K562 (cell line): ENCODE measurements around the gene ENDOG. TPM values are rescaled to one million over a fixed set of nuclear protein-coding genes. Genes with fewer than 3 reads are reported as not detected.

Source experiments
- BRF1 ChIP-seq: IDR thresholded peaks from 3 replicates; pipeline ENCODE4 v1.6.1; 2011; ENCODE audit warnings: borderline replicate concordance, mild to moderate bottlenecking; ENCODE audit not compliant: insufficient read length; ENCODE audit errors: extremely low read depth
- ETV1 ChIP-seq: fragments of 450-650 bp; conservative IDR thresholded peaks from 2 replicates; pipeline ENCODE4 v1.6.1; 2016; ENCODE audit warnings: missing genetic modification characterization, control low read depth, low read depth, missing compliant biosample characterization
- GABPA ChIP-seq: fragments of 200-800 bp; sonication (Bioruptor generic); conservative IDR thresholded peaks from 2 replicates; pipeline ENCODE4 v1.6.1; 2016; ENCODE audit warnings: low read depth, missing genetic modification characterization, missing compliant biosample characterization
- HNRNPL ChIP-seq: fragments of 200-400 bp; formaldehyde crosslinking; IDR thresholded peaks from 2 replicates; pipeline ENCODE4 v1.6.1; 2017; ENCODE audit warnings: low read depth, mild to moderate bottlenecking, low read length
- KDM2B ChIP-seq: fragments of 250-450 bp; sonication (Bioruptor Pico); IDR thresholded peaks from 2 replicates; pipeline ENCODE4 v1.8.0; 2021; ENCODE audit warnings: mild to moderate bottlenecking, moderate library complexity
- RAD21 ChIP-seq, 2 experiments: fragments of 250-450 bp in 1 of 2; fragments of 450-650 bp in 1 of 2; sonication (Bioruptor Pico) in 1 of 2; formaldehyde crosslinking in 1 of 2; IDR thresholded peaks in 1 of 2; conservative IDR thresholded peaks in 1 of 2; 2 replicates each; pipeline versions ENCODE4 v1.4.0 to v1.8.0; 2020 to 2022; ENCODE audit warnings: mild to moderate bottlenecking in 2 of 2, moderate library complexity in 1 of 2
- RBBP5 ChIP-seq: fragments of 200-600 bp; sonication (generic); IDR thresholded peaks from 2 replicates; pipeline ENCODE4 v1.6.1; 2012; ENCODE audit warnings: borderline replicate concordance, mild to moderate bottlenecking, low read length, control low read depth, inconsistent platforms; ENCODE audit not compliant: insufficient read depth, poor library complexity, severe bottlenecking
- RBM39 ChIP-seq: fragments of 200-400 bp; formaldehyde crosslinking; optimal IDR thresholded peaks from 2 replicates; pipeline ENCODE3; 2018; ENCODE audit warnings: low read depth, low read length
- RCOR1 ChIP-seq, 2 experiments: IDR thresholded peaks; 2 replicates each; pipeline ENCODE4 v1.6.1; 2012; ENCODE audit warnings: low read depth in 2 of 2, low read length in 2 of 2, borderline replicate concordance in 1 of 2, improper control_type of control experiment in 1 of 2
- SP2 ChIP-seq: IDR thresholded peaks from 2 replicates; pipeline ENCODE4 v1.6.1; 2011; ENCODE audit warnings: mild to moderate bottlenecking, low read depth, low read length, moderate library complexity; ENCODE audit not compliant: poor library complexity, severe bottlenecking; ENCODE audit errors: extremely low read depth
- TEAD1 ChIP-seq, 2 experiments: fragments of 450-650 bp in 1 of 2; sonication (generic) in 1 of 2; formaldehyde crosslinking; IDR thresholded peaks; 2 replicates each; pipeline versions ENCODE4 v1.4.0 to v1.8.0; 2020 to 2022; ENCODE audit warnings: mild to moderate bottlenecking in 2 of 2, missing genetic modification reagents in 1 of 2
- TRIM28 ChIP-seq: fragments of 450-650 bp; IDR thresholded peaks from 2 replicates; pipeline ENCODE4 v1.6.1; 2017
- ZBTB2 ChIP-seq: fragments of 450-650 bp; IDR thresholded peaks from 2 replicates; pipeline ENCODE4 v1.6.1; 2016; ENCODE audit warnings: antibody characterized with exemption
- ZNF77 ChIP-seq: fragments of 250-450 bp; sonication (Bioruptor Pico); IDR thresholded peaks from 2 replicates; pipeline ENCODE4 v1.5.0; 2020
- ZNF785 ChIP-seq: fragments of 250-450 bp; sonication (Bioruptor Pico); IDR thresholded peaks from 2 replicates; pipeline ENCODE4 v1.4.0; 2020; ENCODE audit warnings: mild to moderate bottlenecking
- polyA plus RNA-seq, 8 experiments: library from polyadenylated mRNA; depleted of rRNA in 4 of 8; stranded (reverse) in 5 of 8; unstranded in 3 of 8; fragments of >200 nt; fragmentation: Nextera tagmentation in 2 of 8; fragmentation: Illumina TruSeq in 1 of 8; extraction: Ambion mirVana in 2 of 8; extraction: Trizol in 1 of 8; gene quantifications; 2 replicates each; pipeline versions ENCODE4 v1.2.1 to v1.2.3, GENCODE V29; 2011 to 2014; ENCODE audit warnings: inconsistent platforms in 1 of 8, missing spikeins in 1 of 8
- total RNA-seq, 7 experiments: library from RNA; depleted of rRNA in 6 of 7; stranded (reverse); fragments of >200 nt in 6 of 7; fragmentation: Illumina TruSeq in 2 of 7; extraction: Trizol in 2 of 7; gene quantifications; 2 replicates each; pipeline versions ENCODE4 v1.2.1 to v1.2.3, GENCODE V29; 2011 to 2021; ENCODE audit warnings: low replicate concordance in 1 of 7
- TF ChIP-seq, protein P1 (sequence below): sonication (generic); formaldehyde crosslinking; IDR thresholded peaks from 2 replicates; pipeline ENCODE4 v1.8.0; 2023; ENCODE audit warnings: missing genetic modification reagents, mild to moderate bottlenecking, borderline replicate concordance
- TF ChIP-seq, protein P2 (sequence below): fragments of 450-650 bp; formaldehyde crosslinking; IDR thresholded peaks from 2 replicates; pipeline ENCODE4 v1.4.0; 2020; ENCODE audit warnings: mild to moderate bottlenecking, moderate library complexity
- TF ChIP-seq, protein P3 (sequence below): fragments of 250-450 bp; sonication (Bioruptor Pico); IDR thresholded peaks from 2 replicates; pipeline ENCODE4 v1.5.0; 2020; ENCODE audit warnings: mild to moderate bottlenecking

ENDOG gene
- total and polyA plus RNA-seq, 9 of the 15 experiments (the other 6 are each of a cell fraction or from before 2014, with no cell fraction given) = 1.2 to 91.0 (median 25.5) TPM

DNA sequence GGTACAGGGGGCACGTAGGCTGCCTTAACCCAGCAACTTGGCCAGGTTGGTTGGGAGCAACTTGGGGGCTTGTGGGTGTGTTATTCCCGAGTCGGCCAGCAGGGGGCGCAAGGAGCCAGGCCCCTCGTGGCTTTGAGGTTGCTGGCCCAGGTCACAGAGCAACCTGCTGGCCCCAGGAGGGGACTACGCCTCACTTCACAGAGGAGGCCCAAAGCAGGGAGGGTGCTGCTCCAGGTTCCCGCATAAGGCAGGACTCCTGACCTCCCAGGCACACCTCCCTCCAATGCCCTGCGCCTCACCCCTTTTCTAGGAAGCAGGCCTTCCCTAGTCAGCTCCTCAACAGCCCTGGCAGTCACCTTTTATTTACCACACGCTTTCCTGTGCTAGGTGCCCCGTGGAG is 45.3 kb downstream of the ENDOG start (continued):
- TF ChIP-seq KDM2B (CRISPR knock-in tag) (no peak), RAD21 (CRISPR knock-in tag; conservative IDR thresholded peaks at IDR 0.05 in 1 of 2, IDR thresholded peaks at IDR 0.05 in 1 of 2) (peak; percentile 80 to 89), ZNF785 (no peak), SP2 (no peak), TRIM28 (no peak), RBM39 (no peak), GABPA (no peak), TEAD1 (CRISPR knock-in tag; IDR thresholded peaks at IDR 0.05) (0 out of 4 replicates have a peak, but pooled peaks of 1 of the 2 experiments have one; percentile 25), ZNF77 (CRISPR knock-in tag) (no peak), RBBP5 (no peak), ETV1 (tag) (no peak), ZBTB2 (no peak), HNRNPL (no peak), RCOR1 (IDR thresholded peaks at IDR 0.05; ENCODE audit: borderline replicate concordance in 1 of 2, low read depth in 2 of 2, low read length in 2 of 2) (peak in 1 of 2 experiments; percentile 34; a peak in 2 of 4 replicates), BRF1 (no peak)
- TF ChIP-seq, protein P1, sequence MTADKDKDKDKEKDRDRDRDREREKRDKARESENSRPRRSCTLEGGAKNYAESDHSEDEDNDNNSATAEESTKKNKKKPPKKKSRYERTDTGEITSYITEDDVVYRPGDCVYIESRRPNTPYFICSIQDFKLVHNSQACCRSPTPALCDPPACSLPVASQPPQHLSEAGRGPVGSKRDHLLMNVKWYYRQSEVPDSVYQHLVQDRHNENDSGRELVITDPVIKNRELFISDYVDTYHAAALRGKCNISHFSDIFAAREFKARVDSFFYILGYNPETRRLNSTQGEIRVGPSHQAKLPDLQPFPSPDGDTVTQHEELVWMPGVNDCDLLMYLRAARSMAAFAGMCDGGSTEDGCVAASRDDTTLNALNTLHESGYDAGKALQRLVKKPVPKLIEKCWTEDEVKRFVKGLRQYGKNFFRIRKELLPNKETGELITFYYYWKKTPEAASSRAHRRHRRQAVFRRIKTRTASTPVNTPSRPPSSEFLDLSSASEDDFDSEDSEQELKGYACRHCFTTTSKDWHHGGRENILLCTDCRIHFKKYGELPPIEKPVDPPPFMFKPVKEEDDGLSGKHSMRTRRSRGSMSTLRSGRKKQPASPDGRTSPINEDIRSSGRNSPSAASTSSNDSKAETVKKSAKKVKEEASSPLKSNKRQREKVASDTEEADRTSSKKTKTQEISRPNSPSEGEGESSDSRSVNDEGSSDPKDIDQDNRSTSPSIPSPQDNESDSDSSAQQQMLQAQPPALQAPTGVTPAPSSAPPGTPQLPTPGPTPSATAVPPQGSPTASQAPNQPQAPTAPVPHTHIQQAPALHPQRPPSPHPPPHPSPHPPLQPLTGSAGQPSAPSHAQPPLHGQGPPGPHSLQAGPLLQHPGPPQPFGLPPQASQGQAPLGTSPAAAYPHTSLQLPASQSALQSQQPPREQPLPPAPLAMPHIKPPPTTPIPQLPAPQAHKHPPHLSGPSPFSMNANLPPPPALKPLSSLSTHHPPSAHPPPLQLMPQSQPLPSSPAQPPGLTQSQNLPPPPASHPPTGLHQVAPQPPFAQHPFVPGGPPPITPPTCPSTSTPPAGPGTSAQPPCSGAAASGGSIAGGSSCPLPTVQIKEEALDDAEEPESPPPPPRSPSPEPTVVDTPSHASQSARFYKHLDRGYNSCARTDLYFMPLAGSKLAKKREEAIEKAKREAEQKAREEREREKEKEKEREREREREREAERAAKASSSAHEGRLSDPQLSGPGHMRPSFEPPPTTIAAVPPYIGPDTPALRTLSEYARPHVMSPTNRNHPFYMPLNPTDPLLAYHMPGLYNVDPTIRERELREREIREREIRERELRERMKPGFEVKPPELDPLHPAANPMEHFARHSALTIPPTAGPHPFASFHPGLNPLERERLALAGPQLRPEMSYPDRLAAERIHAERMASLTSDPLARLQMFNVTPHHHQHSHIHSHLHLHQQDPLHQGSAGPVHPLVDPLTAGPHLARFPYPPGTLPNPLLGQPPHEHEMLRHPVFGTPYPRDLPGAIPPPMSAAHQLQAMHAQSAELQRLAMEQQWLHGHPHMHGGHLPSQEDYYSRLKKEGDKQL (CRISPR knock-in tag) = no peak
- TF ChIP-seq, protein P2, sequence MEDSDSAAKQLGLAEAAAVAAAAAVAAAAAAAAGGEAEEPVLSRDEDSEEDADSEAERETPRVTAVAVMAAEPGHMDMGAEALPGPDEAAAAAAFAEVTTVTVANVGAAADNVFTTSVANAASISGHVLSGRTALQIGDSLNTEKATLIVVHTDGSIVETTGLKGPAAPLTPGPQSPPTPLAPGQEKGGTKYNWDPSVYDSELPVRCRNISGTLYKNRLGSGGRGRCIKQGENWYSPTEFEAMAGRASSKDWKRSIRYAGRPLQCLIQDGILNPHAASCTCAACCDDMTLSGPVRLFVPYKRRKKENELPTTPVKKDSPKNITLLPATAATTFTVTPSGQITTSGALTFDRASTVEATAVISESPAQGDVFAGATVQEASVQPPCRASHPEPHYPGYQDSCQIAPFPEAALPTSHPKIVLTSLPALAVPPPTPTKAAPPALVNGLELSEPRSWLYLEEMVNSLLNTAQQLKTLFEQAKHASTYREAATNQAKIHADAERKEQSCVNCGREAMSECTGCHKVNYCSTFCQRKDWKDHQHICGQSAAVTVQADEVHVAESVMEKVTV (CRISPR knock-in tag) = peak; percentile 45; the same call in 1 of the 2 replicates
- TF ChIP-seq, protein P3, sequence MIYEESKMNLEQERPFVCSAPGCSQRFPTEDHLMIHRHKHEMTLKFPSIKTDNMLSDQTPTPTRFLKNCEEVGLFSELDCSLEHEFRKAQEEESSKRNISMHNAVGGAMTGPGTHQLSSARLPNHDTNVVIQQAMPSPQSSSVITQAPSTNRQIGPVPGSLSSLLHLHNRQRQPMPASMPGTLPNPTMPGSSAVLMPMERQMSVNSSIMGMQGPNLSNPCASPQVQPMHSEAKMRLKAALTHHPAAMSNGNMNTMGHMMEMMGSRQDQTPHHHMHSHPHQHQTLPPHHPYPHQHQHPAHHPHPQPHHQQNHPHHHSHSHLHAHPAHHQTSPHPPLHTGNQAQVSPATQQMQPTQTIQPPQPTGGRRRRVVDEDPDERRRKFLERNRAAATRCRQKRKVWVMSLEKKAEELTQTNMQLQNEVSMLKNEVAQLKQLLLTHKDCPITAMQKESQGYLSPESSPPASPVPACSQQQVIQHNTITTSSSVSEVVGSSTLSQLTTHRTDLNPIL (CRISPR knock-in tag) = no peak
